Fibroblast of skin of abdomen (primary cell): ENCODE results near the gene KRT14.
"Not testable (repeated sequence)": the region's sequence is repeated elsewhere in the genome, so short reads cannot be mapped to it uniquely, and the experiment has no call there.

Experiments used
- DNase-seq: peaks from one replicate; pipeline ENCODE4 v3.0.0-alpha.2; 2013

KRT14 gene

GRCh38 chr17:41623184-41623861 lies 36.6 kb upstream of the KRT14 start:
- not testable (repeated sequence) for DNase-seq

- DNase-seq, result not testable (repeated sequence)
Observed at GRCh38 chr17:41622340-41623183, 35.9 kb upstream of the KRT14 start.

GRCh38 chr17:41621916-41622315 lies 35.2 kb upstream of the KRT14 start:
- DNase-seq, result no peak

- DNase-seq, result not testable (repeated sequence)
Observed at GRCh38 chr17:41621435-41621817, 34.7 kb upstream of the KRT14 start.

- DNase-seq, result peak; percentile 16
Observed at GRCh38 chr17:41620583-41621434, 34.1 kb upstream of the KRT14 start.

GRCh38 chr17:41619927-41620582 lies 33.4 kb upstream of the KRT14 start:
- not testable (repeated sequence) for DNase-seq

GRCh38 chr17:41619036-41619926 lies 32.6 kb upstream of the KRT14 start:
- DNase-seq, result no peak

GRCh38 chr17:41618341-41619035 lies 31.8 kb upstream of the KRT14 start:
- DNase-seq, result no peak

GRCh38 chr17:41617698-41618097 lies 31.0 kb upstream of the KRT14 start:
- DNase-seq, result no peak

GRCh38 chr17:41617136-41617535 lies 30.4 kb upstream of the KRT14 start:
- DNase-seq, result no peak

GRCh38 chr17:41616486-41616885 lies 29.8 kb upstream of the KRT14 start:
- DNase-seq, result not testable (repeated sequence)

- no peak for DNase-seq
Observed at GRCh38 chr17:41615454-41615853, 28.8 kb upstream of the KRT14 start.

GRCh38 chr17:41614767-41615166 lies 28.1 kb upstream of the KRT14 start:
- not testable (repeated sequence) for DNase-seq

GRCh38 chr17:41614098-41614497 lies 27.4 kb upstream of the KRT14 start:
- DNase-seq, result no peak

- no peak for DNase-seq
Observed at GRCh38 chr17:41613277-41614082, 26.8 kb upstream of the KRT14 start.

- not testable (repeated sequence) for DNase-seq
Observed at GRCh38 chr17:41612376-41613160, 25.9 kb upstream of the KRT14 start, which contains the start of gene KRT16. Gene KRT16 (minus strand): TSS chr17:41612767. CDS start chr17:41612688, 79 bp downstream.

- DNase-seq, result no peak
Observed at GRCh38 chr17:41610965-41611640, 24.4 kb upstream of the KRT14 start.

GRCh38 chr17:41610061-41610517 lies 23.4 kb upstream of the KRT14 start:
- DNase-seq, result not testable (repeated sequence)
